ENCODE data around the gene NATD1.

NATD1 gene

DNA sequence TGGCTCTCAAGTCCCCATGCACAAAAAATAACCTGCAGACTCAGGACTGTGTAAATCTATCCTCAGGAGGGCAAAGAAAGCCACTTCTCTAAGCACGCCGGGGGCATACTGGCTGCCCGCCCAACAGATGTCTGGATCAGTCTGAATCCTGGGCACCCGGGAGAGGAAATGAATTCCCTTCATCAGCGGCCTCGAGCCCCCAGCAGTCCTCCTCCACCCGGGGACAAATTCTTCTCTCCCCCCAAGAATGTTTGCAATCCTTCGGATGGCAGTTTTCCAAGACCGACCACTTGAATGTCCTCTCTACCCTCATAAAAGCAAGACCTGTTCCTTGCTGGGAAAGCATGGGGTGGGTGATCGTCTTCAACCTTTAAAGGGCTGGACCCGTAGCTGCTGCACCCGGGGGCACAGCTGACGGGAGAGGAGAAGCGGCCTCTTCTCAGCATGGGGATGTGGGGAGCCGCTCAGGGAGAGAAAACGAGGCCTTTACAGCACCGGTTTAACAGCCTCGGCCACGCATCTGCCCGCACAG lies 21.9 kb upstream of the NATD1 start:
- DNase-seq: no peak

DNA sequence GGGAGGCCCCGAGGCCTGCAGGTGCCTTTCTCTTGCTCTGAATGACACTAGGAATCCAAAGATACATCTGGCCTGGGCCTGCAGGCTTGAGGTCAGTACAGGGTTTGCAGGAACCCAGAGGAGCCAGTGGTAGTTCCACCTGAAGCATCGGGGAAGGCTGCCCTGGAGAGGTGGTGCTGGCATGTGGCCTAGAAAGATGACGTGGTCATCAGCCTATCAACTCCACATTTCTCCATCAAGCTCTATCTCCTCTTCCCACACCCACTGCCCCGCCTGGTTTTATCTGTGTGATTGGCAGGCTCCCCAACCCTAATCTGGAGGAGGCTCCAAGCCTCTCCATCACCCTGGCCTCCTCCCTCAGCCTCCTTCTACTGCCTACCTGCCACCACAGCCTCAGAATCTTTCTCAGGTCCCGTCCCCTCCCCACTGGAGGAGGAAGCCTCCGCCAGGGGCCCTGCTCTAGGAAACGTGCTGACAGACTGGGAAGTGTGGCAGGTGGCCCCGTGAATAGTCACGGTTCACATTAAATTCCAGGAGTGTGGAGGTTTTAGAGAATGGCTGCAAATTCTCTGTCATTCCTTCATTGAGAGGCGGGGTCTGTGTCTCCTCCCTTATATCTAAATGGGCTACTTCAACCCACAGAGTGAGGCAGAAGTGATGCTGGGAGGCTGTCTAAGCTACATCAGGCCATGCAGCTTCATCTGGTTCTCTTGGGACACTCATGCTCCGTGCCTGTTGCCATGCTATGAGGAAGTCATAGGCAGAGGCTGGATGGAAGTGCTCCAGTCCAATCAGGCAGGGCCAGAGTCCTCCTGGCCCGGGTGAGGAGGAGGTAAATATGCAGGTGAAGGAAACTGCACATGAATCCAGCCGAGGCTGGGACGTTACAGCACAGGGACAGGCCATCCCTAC lies 19.9 kb upstream of the NATD1 start:
- no peak for DNase-seq

DNA sequence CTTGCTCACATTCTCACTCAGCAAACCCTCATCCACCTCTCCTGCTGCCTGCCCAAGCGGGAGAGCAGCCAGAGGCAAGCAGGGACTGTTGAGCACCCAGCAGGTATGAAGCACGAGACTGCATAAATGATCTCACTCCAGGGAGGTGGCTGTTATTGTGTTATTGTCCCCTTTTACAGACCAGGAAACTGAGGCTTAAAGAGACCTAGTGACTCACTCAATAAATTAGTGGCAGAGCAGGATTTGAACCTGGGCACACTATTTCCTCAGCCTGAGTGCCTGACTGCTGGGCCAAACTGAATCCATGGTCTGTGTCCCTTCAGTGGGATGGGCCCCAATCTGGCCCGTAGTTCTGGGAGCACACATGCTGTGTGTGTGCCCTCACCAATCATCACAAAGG lies 19.0 kb upstream of the NATD1 start:
- no peak for DNase-seq

DNA sequence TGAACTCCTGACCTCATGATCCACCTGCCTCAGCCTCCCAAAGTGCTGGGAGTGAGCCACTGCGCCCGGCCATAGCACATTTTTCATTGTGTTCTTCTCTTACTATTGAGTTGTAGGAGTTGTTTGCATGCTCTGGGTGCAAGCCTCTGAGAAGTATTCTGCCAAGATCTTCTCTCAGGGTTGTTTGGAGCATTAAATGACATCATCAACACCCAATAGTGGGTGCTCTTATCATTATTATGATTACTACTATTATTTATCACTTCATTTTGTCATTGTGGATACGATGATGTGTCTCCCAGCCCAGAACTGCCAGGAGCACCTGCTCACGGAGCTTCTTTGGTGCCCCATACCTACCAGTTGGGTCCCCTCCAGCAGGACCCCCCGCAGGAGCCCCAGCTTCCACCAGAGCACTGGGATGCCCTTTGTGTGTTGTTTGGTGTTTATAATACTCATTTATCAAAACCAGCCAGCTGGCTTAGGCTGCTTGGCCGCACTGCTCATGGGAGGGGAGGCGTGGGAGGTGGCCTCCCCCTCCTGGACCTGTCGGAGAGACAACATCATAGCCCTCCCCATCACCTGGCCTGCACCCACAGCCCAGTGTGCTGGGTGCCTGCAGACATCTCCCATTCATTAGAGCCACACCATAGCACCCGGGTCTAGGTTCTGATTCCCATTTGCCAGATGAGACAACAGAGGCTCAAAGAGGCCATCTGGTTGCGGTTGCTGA lies 18.4 kb upstream of the NATD1 start:
- DNase-seq: no peak

DNA sequence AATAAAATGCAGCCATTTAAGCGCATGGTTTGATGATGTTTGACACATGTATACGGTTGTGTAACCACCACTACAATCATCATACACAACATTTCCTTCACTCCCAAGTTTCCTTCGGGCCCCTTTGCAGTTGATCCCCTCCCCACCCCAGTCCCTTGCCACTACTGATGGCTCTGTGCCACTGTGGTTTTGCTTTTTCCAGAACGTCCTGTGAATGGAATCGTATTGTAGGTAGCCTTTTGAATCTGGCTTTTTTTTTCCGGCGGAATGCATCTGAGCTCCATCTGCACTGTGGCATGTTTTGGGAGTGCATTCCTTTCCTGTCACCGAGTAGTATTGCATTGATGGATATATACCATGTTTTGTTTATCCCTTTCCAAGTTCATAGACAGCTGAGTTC lies 16.2 kb upstream of the NATD1 start:
- no peak for DNase-seq

DNA sequence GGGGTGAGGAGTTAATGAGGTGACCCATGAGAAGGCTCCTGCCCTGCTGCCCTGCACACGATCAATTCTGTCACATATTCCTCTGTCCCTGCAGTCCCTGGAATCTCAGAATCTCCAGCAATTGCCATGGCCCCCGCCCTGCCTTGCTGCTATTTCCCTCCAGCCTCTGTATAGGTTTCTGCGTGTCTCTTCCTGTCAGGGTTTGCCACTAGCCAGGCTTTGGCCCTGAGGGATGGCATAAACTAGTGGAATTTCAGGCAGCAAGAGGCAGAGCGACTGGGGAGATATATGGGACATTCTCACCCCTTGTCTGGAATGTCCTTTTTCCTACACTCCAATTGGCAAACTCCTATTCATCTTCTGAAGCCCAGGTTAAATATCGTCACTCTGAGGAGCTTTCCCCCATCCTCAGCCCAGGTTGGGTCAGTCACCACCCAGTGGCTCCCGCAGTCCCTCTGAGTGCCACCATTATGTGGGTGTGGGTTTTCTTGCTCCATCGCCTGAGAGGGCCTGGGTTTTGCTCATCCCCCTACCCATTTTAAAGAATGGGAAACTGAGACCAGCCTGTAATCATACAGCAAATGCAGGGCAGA lies 15.5 kb upstream of the NATD1 start:
- no peak for DNase-seq

DNA sequence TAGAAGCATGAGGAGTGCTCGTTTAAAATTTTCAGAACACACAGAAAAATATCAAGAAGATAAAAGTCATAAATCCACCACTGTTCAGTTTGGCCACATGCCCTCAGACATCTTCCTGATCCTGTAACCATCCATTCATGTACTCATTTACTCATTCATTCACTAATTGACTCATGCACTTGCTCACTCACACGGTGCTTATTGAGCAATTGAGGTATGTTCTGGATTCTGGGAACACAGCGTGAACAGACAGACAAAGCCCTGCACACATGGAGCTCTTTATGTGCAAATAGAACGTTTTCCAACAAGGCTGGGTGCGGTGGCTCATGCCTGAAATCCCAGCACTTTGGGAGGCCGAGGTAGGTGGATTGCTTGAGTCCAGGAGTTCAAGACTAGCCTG lies 10.2 kb upstream of the NATD1 start:
- peak; percentile 13 for DNase-seq

DNA sequence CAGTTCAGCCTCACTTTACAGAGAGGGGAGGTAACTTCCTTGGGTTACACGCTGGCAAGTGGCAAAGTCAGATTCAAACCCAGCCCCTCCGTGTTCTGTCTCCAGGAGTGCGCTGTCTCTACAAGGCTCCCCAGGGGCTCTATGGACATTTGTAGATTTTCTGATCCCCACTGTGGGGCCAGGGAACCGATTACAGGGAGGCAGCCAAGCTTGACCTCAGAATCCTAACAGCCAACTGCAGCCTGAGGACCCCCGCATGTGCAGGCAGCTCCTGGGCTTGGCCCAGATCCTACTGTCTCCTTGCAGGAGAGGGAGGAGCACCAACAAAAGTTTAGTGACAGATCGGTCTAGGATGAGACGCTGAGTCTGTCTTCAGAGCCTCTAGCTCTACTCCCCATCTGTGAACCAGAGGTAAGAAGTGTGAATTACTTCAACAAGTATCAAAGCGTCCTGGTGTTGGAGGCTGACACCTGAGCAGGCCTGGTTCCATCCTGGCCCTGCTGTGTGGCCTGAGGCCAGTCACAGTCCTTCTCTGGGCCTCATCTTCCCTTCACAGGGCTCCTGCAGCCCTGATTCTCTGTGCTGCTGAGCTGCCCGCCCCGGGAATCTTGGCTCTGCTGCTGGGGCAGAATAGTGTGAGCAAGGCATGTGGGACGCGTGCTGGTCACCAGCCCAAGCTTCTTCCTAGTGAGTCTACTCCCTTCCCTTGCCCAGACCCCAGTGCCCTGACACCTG lies 9.2 kb upstream of the NATD1 start:
- DNase-seq: no peak

DNA sequence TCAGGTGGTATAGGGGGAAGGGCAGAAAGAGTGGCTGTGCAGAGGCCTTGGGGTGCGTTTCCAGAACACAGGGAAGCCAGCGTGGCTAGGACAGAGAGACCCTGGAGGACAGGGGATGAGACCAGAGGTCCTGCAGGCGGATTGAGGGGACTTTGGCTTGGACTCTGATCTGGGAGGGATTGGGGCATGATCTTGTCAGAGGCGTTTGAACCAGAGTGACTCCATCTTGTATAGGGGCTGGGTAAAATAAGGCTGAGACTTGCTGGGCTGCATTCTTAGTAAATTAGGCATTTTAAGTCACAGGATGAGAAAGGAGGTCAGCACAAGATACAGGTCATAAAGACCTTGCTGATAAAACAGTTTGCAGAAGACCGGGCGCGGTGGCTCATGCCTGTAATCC lies 5.4 kb upstream of the NATD1 start:
- DNase-seq: no peak

DNA sequence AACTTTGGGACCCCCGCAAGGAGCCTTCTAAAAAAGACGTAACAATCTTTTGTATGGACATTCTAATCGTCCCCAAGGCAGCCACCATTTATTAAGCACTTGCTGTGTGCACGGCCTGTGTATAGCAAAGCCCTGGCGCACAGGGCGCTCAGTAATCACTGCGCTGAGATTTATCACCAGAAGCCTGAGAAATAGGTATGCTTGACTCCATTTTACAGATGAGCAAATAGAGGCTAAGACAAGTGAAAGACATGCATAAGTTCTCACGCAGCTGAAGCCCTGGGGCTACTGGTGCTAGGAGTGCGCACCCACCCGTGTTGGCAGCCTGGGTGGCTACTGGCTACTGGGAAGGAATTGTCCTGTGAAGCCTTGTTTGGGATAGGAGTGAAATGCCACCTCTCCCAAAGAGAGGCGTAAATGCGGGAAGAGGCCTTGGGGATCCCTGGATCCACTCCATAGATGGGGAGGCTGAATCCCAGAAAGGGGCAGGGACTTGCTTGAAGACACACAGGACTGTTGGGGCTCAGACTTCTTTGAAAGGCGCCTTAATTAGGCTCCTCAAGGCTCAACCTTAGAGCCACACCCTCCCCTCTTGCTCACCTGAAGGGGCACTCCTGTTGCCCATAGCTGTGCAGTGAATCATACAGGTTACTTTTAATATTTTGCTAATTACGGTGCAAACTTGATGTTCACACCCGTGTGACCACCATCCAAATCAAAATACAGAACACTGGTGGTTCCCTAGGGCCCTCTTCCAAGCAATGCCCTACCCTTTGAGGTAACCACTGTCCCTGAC lies 634 bp upstream of the NATD1 start:
- no peak for DNase-seq

DNA sequence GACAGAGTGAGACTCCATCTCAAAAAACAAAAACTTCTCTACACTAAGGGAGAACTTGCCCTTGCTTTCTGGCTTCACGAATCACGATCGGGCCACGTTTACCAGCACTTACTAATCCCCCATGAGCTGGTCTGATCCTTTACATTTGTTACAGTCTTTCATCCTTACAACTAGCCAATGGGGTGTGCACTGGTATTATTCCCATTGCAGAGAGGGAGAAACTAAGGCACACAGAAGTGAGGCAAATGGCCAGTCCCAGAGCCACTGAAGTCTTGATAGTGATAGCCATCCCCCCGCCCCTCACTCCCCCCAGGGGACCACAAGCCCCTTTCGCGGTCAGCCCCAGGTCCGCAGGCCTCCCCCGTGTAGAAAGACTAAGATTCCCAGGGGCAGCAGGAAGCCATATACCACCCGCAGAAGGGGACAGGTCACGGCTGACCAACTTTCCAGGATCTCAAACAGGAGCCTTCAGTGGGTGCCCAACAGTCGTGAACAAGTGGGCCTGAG lies 868 bp downstream of the NATD1 start:
- DNase-seq: no peak

DNA sequence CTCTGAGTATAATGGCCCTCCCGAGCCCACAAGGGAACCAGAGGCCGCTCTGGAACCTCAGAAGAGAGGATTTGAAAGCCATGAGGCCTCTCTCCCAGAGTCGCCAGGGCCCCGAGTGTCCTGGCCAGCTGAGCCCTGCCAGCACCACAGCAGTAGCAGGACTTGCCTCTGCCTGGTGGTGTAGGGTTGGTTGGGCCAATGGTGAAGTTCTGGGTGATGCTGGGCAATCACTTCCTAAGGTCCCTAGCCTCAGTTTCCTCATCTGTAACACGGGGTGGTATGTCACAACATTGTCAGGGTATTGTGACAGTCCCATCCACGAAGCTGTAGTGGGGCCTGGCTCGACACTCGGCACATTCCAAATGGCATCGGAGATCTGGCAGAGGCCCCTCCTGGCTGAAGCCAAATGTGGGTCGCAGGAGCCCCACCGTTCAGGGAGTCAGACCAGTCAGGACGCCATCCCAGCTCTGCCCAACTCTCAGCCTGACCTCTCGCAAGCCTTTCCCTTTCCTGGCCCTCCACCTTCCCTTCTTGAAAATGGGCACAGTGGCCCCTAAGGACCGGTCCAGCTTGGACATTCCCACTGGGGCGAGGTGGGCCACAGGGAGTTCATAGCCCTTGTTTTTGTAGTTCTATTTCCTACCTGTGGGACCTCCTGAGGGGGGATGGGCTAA lies 1.7 kb downstream of the NATD1 start:
- DNase-seq: no peak

DNA sequence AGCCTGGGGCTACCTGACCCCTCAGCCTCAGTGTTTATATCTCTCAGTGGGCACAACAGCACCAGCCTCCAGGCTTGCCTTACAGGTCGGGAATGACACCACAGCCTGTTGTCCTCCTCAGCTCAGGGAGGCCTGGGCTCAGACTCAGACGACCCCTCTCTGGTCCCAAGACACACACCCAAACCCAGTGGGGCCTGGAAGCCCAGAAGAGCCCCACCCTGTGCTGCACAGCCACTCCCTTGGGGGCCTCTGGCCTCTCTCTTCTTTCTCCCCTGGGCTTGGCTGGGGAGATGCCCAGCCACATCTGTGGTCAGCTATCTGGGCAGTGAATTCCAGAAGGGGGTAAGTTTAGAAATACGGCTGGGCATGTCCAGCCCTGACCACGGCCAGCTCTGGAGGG lies 2.4 kb downstream of the NATD1 start:
- no peak for DNase-seq

DNA sequence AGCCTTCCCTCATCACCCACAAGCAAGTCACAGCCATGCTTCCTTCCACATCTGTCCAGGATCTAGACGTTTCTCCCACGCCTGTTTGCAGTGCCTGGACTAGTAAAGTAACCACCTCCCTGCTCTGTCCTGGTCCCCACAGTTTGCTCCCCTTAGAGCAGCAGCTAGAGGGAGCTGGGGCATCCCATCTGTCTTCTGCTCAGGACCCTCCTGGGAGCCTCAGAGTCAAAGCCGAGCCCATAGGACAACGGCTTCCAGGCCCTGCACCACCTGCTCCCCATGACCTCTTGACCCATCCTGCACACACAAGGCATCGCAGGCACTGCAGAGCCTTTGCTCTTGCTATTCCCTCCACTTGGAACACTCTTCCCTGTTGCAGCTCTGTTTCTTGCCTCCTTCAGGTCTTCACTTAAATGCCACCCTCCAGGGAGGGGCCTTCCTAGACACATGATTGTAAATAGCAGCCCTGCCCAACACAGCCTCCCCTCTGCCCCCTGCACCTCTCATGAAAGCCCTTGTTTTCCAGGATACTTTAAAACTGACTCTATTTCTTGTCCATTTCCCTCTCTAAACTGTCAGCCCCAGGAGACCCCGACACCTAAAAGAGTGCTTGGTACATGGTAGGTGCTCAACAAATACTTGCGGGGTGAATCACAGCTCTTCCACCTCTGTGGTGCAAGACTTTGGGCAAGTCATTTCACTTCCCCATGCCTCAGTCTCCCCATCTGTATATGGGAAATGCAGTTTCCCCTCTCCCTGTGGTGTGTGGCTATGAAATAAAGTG lies 3.1 kb downstream of the NATD1 start:
- DNase-seq: no peak

DNA sequence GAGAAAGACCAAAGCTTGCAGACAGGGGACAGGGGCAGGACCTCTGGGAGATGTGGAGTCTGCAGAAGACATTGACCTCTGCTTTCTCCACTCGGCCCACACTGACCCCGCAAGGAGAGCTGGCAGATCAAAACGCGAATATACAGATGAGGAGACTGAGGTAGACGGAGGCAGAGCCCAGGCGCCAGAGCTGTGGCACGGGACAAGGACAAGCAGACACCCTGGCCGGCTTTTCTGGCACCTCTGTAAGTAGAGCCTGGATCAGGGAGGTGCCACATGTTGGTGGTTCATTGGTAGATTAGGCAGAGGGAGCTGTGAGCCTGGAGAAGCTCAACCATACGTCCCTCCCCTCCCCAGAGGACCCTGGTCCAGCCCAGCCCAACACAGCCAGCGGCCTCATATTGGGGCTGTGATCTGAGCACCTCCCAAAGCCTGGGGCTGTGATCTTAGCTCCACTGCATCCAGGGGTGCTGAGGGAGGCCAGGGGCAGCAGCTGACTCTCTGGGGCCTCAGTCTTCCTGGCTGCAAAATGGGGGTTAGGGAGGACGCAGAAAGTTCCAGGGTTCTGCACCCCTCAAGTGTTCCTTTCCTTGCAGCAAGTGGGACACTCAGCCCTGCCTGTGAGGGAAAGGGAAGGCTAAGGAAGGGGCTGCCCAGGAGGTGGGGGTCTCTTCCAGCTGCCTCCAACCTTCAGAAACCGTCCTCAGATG lies 4.0 kb downstream of the NATD1 start:
- DNase-seq: no peak

DNA sequence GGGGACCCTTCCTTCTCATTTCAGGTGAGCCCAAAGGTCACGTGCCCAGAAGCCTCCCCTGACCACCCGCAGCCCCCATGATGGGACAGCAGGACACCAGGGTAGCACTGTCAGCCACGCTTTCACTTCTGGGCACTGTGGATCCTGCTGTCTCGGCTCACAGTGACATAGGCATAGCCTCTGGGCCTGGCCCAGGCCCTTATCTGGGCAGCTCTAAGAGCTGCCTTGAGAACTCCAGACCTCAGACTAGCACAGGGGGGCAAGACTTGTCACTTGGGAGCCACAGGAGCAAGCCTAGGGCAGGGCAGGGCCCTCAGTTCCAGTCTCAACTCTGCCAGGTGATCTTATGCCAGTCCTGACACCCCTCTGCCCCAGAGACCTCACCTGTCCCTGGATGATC lies 4.7 kb downstream of the NATD1 start:
- no peak for DNase-seq

DNA sequence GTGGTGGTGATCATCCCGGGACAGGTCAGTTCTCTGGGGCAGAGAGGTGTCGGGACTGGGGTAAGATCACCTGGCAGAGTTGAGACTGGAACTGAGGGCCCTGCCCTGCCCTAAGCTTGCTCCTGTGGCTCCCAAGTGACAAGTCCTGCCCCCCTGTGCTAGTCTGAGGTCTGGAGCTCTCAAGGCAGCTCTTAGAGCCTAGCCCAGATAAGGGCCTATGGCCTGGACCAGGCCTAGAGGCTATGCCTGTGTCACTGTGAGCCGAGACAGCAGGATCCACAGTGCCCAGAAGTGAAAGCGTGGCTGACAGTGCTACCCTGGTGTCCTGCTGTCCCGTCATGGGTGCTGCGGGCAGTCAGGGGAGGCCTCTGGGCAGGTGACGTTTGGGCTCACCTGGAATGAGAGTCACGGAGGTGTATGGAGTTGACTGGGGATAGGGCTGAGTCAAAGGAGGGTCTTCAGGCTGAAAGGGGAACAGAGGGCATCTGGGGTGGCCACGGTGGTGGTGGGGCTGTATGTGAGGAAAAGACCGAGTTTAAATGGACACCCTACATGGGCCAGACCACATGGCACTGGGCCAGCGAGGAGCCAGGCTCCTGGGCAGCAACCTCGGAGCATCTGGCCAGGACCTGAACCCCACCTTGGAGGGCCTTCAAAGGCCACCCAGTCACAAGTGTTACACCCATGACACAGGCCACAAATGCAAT lies 5.5 kb downstream of the NATD1 start:
- DNase-seq: no peak

DNA sequence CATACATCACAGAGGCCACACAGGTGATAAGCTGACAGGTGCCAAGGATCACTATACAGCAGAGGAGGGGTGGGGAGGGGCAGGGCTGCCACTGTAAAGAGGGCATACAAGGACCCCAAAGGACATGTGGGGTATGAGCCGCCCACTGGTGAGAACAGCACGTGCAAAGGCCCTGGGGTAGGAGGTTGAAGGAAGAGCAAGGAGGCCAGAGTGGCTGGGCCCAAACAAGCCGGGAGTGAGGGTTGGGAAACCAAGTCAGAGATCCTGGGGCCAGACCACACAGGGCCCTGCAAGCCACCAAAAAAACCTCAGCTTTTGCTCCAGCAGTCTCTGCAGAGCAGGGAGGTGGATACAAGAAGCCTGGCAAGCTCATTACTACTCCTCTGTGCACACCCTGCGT lies 6.5 kb downstream of the NATD1 start:
- no peak for DNase-seq

DNA sequence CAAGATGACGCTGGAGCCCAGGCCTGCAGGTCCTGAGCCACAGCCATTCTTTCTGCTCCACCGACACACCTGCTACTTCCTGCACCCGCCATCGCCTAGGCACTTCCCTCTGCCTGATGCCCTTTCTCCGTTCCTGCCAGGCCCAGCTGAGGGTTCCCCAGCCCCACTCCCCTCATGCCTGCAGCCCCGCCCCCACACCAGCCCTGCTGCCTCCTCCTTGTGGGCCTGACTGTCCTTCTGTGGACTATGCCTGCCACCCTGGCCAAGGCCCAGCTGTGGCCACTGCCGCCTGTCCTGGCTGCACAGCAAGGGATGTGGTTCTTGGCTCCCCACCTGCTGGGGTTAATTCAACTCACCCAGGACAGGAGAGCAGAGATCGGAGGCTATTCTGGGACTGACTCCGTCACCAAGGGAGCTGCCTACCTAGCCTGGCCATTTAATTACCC lies 7.5 kb downstream of the NATD1 start:
- no peak for DNase-seq

Measured in suppressor macrophage treated with lipopolysaccharide for 4 hours (primary cell).